Nephron progenitor cell (in vitro differentiated cells): ENCODE measurements around the gene LTBP1.

Experiments
- DNase-seq: peaks from one replicate; pipeline ENCODE4 v3.0.0; 2021
- H3K27ac Mint-ChIP-seq: 2 replicates; pipeline ENCODE4 v1.8.0; 2021; ENCODE audit warnings: mild to moderate bottlenecking, moderate library complexity, mixed read lengths
- H3K27me3 Mint-ChIP-seq: 2 replicates; pipeline ENCODE4 v1.8.0; 2021; ENCODE audit warnings: mild to moderate bottlenecking, low read depth, mixed read lengths; ENCODE audit not compliant: poor library complexity
- H3K36me3 Mint-ChIP-seq: 2 replicates; pipeline ENCODE4 v1.8.0; 2021; ENCODE audit warnings: low read depth, mixed read lengths
- H3K4me1 Mint-ChIP-seq: 2 replicates; pipeline ENCODE4 v1.8.0; 2021; ENCODE audit warnings: mixed read lengths
- H3K4me3 Mint-ChIP-seq: 2 replicates; pipeline ENCODE4 v1.8.0; 2021; ENCODE audit warnings: mild to moderate bottlenecking, moderate library complexity, mixed read lengths
- H3K9me3 Mint-ChIP-seq: 2 replicates; pipeline ENCODE4 v1.8.0; 2021; ENCODE audit warnings: mild to moderate bottlenecking, moderate library complexity, mixed read lengths
- TF ChIP-seq, protein P1 (sequence below): fragments of 200-600 bp; sonication (generic); IDR thresholded peaks from 2 replicates; pipeline ENCODE4 v1.5.0; 2021; ENCODE audit warnings: antibody characterized with exemption

LTBP1 gene

DNA sequence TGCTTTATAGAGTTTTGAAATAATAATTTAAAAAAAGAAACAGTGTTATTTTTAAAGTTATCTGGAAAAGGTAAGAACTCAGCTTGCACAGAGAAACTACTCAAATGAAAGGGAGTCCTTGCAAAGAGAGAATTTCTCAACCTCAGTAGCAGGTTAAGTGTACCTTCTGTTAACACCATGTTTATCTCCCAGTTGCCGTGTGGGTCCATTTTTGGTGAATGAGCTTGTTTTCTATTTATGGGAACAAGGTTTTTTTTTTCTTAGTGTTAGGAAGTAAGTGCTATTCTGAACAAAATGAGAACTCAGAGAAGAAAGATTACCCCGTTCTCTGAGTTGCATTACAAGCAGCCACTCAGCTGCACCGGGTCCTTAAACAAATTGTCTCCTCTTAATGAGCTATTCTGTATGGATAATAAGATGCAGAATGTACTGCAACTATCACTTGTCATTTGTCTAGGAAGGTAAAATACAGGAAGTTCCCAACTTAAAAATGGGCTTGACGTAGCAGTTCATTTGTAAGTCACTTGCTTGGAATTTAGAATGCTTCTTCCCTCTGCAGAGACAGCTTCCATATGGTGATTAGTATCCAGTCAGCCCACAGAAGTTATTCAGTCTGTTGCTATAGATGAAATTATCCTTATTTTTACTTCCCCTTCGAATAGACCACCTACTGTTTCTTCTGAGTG lies 74.9 kb downstream of the LTBP1 start:
- Mint-ChIP-seq H3K27ac (peak overlapping the region; percentile 85), H3K4me3 (no peak overlapping the region), H3K4me1 (peaks cover 38% of the 10 kb centered on the region), H3K9me3 (peaks cover 8% of the 10 kb centered on the region), H3K36me3 (peaks cover 42% of the 10 kb centered on the region), H3K27me3 (no peaks in the 10 kb centered on the region)
- no peak for DNase-seq
- TF ChIP-seq, protein P1, sequence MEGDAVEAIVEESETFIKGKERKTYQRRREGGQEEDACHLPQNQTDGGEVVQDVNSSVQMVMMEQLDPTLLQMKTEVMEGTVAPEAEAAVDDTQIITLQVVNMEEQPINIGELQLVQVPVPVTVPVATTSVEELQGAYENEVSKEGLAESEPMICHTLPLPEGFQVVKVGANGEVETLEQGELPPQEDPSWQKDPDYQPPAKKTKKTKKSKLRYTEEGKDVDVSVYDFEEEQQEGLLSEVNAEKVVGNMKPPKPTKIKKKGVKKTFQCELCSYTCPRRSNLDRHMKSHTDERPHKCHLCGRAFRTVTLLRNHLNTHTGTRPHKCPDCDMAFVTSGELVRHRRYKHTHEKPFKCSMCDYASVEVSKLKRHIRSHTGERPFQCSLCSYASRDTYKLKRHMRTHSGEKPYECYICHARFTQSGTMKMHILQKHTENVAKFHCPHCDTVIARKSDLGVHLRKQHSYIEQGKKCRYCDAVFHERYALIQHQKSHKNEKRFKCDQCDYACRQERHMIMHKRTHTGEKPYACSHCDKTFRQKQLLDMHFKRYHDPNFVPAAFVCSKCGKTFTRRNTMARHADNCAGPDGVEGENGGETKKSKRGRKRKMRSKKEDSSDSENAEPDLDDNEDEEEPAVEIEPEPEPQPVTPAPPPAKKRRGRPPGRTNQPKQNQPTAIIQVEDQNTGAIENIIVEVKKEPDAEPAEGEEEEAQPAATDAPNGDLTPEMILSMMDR: no peak

DNA sequence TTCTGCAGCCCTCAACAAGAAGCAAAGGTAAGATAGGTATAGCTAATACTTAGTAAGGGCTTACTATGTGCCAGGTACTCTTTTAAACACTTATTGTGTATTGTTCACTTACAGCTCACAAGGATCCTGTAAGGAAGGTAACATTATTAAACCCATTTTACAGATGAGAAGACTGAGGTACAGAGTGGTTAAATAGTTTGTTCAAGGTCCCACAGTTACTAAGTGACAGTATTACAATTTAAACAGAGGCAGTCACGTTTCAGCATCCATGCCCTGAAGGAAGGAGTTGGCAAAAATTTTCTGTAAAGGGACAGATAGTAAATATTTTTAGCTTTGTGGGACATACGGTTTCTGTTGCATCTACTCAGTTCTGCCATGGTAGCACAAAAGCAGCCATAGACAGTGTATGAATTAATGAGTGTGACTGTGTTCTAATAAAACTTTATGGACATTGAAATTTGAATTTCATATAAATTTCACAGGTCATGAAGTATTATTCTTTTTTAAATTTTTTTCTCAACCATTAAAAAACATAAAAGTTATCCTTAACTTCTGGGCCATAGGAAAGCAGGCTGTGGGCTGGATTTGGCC lies 75.7 kb downstream of the LTBP1 start:
- DNase-seq: no peak
- peaks cover 50% of the 10 kb centered on the region for H3K36me3 Mint-ChIP-seq
- peaks cover 34% of the 10 kb centered on the region for H3K4me1 Mint-ChIP-seq
- peaks cover 8% of the 10 kb centered on the region for H3K9me3 Mint-ChIP-seq
- H3K4me3 Mint-ChIP-seq: no peak overlapping the region
- H3K27me3 Mint-ChIP-seq: no peaks in the 10 kb centered on the region
- TF ChIP-seq, protein P1: no peak
- H3K27ac Mint-ChIP-seq: peak overlapping the region; percentile 57

DNA sequence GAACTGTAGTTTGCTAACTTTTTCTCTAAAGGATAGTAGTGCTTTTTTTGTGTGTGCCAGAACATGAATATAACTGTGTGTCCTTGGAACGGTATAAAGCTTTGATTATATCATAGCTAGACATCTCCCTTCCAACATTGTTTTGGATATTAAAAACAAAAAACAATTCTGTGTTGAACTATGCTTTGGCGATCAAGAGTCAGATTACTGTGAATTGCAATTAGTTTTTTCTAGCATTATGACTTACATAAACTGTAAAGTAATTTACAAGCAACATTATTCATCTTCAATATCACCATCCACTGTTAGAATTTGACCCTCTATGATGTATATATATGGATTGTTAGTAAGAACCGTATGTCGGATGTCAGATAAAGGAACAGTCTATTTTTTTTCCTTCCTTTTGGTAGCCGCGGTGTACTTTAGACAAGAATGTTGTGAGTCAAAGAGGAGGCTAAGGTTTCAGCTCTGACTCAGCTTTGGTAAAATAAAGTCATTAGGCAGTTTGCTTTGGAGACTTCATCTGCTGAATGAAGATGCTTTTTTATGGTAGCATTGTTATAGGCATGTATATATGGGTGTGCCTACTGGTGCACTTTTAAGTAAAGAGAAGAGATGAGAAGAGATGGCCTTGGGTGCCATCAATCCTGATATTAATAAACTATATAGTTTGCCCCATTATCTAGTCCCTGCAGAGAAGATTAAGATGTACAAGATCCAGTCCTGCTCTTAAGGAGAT lies 76.4 kb downstream of the LTBP1 start:
- H3K9me3 Mint-ChIP-seq: peaks cover 8% of the 10 kb centered on the region
- peaks cover 57% of the 10 kb centered on the region for H3K36me3 Mint-ChIP-seq
- H3K4me1 Mint-ChIP-seq: peaks cover 30% of the 10 kb centered on the region
- H3K4me3 Mint-ChIP-seq: no peak overlapping the region
- no peak for DNase-seq
- TF ChIP-seq, protein P1: no peak
- no peak overlapping the region for H3K27ac Mint-ChIP-seq
- no peaks in the 10 kb centered on the region for H3K27me3 Mint-ChIP-seq

DNA sequence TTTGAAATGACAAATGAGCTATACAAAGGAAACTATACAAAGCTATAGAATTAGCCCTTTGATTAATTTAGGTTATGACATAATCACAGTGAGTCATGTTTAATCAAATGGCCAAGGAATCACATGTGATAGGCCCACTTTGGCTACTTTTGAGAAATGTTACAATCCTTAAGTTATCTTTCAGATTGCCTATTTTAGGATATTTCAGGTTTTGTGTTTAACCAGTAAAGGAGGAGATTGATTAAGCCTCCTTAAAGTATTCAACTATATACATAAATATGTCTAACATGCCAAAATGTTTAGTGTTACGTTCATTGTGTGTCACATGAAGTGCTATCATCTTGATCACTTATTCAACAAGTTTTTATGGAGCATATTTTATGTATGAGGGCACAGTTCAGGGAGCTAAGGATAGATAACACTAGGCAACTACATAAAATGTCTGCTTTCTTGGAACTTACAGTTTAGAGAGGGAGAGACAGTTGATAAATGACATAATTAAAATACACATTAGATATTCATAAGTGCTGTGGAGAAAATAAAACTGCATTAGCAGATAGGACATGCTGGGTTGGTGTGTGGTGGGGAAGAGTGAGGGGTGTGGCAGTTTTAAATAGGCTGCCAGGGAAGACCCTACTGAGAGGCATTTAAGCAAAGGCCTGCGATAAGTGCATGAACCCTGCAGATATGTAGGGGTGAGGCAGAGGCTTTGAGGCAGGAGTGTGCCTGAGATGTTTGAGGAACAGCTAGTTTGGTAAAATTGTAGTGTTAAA lies 77.2 kb downstream of the LTBP1 start:
- H3K27ac Mint-ChIP-seq: peak overlapping the region; percentile 60
- no peaks in the 10 kb centered on the region for H3K27me3 Mint-ChIP-seq
- peaks cover 8% of the 10 kb centered on the region for H3K9me3 Mint-ChIP-seq
- H3K4me3 Mint-ChIP-seq: no peak overlapping the region
- TF ChIP-seq, protein P1: no peak
- H3K36me3 Mint-ChIP-seq: peaks cover 58% of the 10 kb centered on the region
- peaks cover 28% of the 10 kb centered on the region for H3K4me1 Mint-ChIP-seq
- no peak for DNase-seq

DNA sequence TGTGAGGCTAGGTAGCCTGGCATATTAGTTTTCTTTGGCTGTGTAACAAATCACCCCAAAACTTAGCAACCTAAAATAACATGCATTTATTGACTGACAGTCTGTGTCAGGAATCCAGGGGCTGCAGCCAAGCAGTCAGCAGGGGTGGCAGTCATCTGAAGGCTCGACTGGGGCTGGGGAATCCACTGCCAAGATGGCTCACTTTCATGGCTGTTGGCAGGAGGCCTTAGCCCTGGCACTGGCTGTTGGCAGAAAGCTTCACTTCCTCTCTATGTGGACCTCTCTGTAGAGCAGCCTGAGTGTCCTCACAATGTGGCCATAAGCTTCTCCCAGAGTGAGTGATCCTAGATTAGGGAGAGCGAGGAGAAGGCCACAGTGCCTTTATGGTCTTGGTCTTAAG lies 78.0 kb downstream of the LTBP1 start:
- peaks cover 58% of the 10 kb centered on the region for H3K36me3 Mint-ChIP-seq
- TF ChIP-seq, protein P1: no peak
- H3K27me3 Mint-ChIP-seq: no peaks in the 10 kb centered on the region
- DNase-seq: no peak
- H3K4me1 Mint-ChIP-seq: peaks cover 33% of the 10 kb centered on the region
- no peak overlapping the region for H3K4me3 Mint-ChIP-seq
- no peak overlapping the region for H3K27ac Mint-ChIP-seq
- peaks cover 8% of the 10 kb centered on the region for H3K9me3 Mint-ChIP-seq
